Measurements from ENCODE around the gene FGF10.

- TF ChIP-seq, protein P1, sequence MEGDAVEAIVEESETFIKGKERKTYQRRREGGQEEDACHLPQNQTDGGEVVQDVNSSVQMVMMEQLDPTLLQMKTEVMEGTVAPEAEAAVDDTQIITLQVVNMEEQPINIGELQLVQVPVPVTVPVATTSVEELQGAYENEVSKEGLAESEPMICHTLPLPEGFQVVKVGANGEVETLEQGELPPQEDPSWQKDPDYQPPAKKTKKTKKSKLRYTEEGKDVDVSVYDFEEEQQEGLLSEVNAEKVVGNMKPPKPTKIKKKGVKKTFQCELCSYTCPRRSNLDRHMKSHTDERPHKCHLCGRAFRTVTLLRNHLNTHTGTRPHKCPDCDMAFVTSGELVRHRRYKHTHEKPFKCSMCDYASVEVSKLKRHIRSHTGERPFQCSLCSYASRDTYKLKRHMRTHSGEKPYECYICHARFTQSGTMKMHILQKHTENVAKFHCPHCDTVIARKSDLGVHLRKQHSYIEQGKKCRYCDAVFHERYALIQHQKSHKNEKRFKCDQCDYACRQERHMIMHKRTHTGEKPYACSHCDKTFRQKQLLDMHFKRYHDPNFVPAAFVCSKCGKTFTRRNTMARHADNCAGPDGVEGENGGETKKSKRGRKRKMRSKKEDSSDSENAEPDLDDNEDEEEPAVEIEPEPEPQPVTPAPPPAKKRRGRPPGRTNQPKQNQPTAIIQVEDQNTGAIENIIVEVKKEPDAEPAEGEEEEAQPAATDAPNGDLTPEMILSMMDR (conservative IDR thresholded peaks at IDR 0.05; ENCODE audit: low read depth, low read length), result no peak
- TF ChIP-seq EZH2 (IDR thresholded peaks at IDR 0.05; ENCODE audit: low read length, unreplicated experiment), result no peak
- TF ChIP-seq EZH2phosphoT487 (IDR thresholded peaks at IDR 0.05; ENCODE audit: borderline replicate concordance, low read length), result no peak
Measured at GRCh38 chr5:44367203-44367602, 22.0 kb downstream of the FGF10 start.

Data from PC-3 (cell line).